ENCODE results near the gene RAPGEF6.

- no peak for TF ChIP-seq CTCF (IDR thresholded peaks at IDR 0.05)
- no peak for TF ChIP-seq POLR2A (IDR thresholded peaks at IDR 0.05)
Observed at GRCh38 chr5:131605086-131605485, 29.9 kb downstream of the RAPGEF6 start.

Data from right lobe of liver (tissue), 4 donors.